Measurements from ENCODE around the gene TMEM45B.
"Not testable (repeated sequence)": the region's sequence is repeated elsewhere in the genome, so short reads cannot be mapped to it uniquely, and the experiment has no call there.

The TMEM45B gene

DNA sequence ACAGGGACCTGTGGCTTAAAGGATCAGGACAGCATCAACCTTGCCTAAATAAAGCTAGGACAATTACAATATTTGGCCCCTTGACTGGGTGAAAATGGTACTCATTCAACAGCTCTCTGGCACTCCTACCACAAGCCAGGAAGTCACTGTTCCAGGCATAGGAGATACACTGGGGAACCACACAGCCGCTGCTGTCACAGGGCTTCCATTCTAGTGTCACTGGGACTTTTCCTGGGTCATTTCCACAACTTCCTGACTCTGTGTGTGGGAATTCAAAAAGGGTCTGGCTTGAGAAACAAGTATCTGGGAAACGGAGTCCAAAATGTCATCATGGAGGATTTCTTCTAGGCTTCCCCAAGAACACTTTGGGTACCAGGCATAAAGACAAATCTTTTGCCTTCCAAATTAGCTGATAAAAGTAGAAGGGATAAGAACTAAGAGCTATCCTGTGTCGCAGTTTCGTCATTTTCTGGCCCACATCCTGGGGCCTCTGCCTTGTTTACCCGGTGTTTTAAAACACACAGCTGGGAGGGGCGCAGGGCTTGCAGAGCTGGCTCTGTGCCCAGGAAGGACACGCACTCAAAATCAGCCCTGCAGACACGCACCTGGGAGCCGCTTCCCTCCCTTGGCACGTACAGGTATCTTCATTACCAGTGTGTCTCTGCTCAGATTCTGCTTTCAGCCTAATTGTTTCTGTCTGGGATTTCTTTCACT is 38.0 kb downstream of the TMEM45B start:
- DNase-seq, result peak; percentile 79

GRCh38 chr11:129854232-129854805 is 38.7 kb downstream of the TMEM45B start:
- DNase-seq, result peak; percentile 13

GRCh38 chr11:129855086-129855485 is 39.4 kb downstream of the TMEM45B start:
- DNase-seq, result no peak

- no peak for DNase-seq
Observed at GRCh38 chr11:129856036-129856435, 40.4 kb downstream of the TMEM45B start.

GRCh38 chr11:129861702-129862522 is 46.3 kb downstream of the TMEM45B start:
- DNase-seq, result no peak

GRCh38 chr11:129864811-129865210 is 49.2 kb downstream of the TMEM45B start:
- DNase-seq, result no peak

DNA sequence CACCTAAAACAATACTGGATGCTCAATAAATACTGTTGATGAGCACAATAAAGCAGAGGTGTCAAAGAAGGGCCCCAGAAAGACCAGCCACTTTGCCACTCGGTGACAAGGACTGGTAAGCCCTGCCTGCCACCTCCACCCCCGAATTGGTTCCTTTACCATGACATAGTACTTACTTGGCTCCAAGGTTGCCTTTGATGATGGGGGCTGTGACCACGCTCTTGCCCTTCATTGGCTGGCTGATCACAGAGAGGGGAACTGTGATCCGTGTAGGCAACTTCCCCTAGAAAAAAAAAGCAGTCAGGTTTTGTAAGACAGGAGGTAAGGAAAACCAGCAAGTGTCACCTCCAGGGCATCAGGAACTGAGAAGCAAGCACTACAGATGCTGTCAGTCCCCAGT is 50.1 kb downstream of the TMEM45B start:
- no peak for DNase-seq

DNA sequence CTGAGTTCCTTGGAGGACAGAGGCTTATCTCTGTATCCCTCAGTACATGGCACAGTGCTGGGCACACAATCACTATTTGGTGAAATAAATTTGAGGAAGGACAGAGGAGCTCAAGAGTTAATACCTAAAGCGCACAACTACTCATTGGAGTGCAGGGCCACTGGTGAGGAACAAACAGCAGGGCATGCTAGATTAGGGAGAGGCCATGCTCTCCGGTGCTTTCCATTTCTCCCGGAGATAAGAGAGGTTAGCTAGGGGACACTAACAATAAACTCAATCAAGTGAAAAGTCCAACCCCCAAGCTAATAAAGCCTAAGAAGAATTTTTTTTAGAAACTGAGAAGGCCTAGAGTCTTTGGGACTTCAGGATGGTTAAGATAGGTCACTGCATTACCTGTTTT is 50.7 kb downstream of the TMEM45B start:
- DNase-seq, result no peak

GRCh38 chr11:129868626-129869025 is 53.0 kb downstream of the TMEM45B start:
- DNase-seq, result not testable (repeated sequence)

GRCh38 chr11:129871914-129872313 is 56.3 kb downstream of the TMEM45B start:
- no peak for DNase-seq

DNA sequence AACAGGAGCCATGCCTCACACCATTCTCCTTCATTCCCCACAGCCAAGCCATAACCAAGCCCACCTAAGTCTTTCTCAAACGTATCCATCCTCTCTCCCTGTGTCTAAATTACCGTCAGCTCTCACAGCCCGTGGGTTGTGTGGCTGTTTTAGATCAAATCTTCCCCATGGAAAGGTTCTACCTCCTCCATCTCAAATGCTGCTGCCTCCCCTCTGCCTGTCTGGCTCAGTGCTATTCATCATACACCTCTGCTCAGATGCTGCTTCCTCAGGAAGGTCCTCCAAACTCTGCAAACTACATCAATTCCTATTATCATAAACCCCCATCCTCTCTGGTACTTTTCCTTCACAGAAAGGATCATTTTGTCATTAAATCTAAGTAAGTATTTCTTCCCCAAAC is 64.7 kb downstream of the TMEM45B start:
- DNase-seq, result no peak

DNA sequence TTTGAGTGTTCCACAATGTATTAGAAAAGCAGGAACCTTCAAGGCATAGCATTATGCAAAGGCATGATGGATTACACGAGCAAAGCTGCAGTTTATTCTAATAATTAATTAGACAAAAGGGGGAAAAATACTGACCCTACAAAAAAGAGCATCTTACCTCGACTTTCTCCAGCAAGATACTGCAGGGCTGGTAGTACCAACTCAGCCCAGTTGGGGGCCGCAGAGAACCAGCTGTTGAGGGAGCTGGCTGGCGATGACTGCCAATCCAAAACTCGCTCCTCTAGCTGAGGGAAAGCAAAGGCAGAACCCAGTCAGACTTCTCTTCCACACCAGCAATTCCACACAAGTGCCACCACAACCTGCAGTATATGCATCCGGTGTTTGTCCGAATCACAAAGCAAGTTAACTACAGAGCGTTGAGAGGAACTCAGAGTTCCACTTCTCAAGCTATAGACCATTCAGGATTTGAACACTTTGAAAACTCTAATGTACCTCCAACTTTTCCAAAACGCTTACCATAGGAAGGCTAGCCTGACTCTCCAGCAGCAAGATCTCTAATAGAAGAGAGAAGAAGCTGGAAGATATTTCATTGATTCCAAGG is 66.0 kb downstream of the TMEM45B start:
- no peak for DNase-seq

- DNase-seq, result no peak
Observed at GRCh38 chr11:129884581-129884980, 68.9 kb downstream of the TMEM45B start.

DNA sequence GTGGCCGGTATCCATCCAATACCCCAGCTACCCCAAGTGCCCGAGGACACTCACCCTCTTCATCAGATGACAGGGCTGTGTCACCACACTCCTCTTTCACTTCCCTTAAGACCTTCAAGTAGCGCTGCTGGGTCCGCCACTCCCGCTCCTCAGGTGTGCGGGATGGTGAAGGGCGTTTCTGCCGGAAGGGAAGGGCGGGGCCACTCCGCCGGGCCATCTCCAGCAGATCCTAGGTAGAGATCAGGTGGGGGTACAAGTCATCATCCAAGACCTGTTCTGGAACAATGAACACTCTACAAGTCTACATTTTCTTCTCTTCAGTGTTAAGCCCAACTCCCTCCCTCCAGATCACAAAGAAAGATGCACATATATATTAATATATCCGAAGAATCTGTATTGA is 69.7 kb downstream of the TMEM45B start:
- no peak for DNase-seq

GRCh38 chr11:129888451-129888850 is 72.8 kb downstream of the TMEM45B start:
- DNase-seq, result peak; percentile 38

DNA sequence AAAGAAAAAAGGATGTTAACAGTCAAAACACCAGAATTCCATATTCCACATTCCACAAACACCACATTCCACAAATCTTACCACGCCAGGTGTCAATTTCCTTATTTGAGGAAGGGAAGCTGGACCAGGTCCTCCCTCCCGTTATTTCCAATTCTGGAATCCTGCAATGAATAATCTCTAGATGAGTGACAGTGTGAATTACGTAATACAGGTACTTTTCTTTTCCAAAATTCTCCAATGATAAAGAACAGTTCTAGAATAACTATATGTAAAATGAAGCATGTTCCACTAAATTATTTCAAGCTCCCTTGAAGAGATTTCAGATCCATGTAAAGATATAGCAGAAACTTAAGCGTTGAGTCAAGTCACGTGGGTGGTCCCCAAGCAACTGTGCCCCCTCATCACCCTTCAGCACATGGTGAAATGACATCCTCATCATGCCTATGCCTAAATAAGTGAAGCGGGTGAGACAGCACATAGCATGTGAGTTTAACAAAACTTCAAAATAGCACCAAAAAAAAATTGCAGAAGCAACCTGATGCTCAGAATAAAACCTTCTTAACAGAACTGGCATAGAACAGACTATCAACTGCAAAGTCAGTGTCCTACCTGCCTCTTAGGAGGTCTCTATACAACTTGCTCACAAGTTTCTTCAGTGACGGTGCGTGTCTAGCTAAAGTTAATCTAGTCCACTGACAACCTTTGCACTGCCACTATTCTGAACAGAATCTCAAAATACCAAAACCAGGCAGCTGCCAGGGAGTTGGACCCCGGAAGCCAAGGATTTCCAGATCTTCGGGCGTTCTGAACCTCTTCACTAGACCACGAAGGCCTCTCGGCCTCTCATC is 78.9 kb downstream of the TMEM45B start:
- DNase-seq, result peak; percentile 1

- peak; percentile 80 for DNase-seq
Observed at GRCh38 chr11:129895126-129896041, 79.7 kb downstream of the TMEM45B start, which contains the start of gene NFRKB. NFRKB (minus strand) TSS chr11:129895578; CDS start chr11:129892849, 2,729 bp downstream.

DNA sequence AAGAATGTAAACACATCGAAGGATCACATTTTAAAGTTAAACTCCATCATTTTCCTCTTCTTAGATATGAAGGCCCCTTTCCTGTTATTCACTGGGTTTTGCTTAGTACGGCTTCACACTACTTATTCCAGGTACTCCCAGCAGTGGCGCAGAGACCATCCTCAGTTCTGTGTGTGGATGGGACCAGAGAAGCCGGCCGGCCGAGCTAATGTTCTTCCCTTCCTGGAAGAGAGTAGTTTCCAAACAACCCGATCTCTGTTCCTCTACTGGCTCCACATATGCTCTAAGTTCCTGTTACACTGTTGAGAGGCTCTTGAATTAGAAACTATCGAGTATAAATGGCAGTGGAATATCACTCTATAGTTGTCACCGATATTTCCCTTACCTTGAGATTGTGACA is 80.4 kb downstream of the TMEM45B start:
- no peak for DNase-seq

DNA sequence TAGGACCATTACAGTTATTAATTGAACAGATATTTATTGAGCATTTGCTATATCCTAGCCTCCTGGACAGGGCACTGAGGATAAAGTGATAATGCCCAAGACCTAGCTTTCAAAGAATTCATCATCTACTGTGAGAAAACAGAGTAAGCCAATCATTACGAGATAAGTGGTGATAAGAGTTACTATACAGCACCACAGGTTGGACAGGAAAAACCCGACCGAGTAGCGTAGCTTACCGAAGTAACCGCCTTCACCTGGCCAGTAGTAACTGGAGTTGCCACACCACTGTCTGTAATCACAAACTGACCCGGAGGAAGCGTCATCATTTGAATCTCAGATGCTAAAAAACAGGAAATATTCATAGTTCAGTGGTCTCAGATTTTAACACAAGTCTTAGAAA is 89.8 kb downstream of the TMEM45B start:
- no peak for DNase-seq

Measured in CD4-positive, alpha-beta T cell treated with Interleukin-4 for 4 hours (primary cell).